ENCODE measurements around the gene ENPP3. TPM values are rescaled to one million over a fixed set of nuclear protein-coding genes. Genes with fewer than 3 reads are reported as not detected.

The ENPP3 gene
- polyA plus RNA-seq, 3 donors: not detected

DNA sequence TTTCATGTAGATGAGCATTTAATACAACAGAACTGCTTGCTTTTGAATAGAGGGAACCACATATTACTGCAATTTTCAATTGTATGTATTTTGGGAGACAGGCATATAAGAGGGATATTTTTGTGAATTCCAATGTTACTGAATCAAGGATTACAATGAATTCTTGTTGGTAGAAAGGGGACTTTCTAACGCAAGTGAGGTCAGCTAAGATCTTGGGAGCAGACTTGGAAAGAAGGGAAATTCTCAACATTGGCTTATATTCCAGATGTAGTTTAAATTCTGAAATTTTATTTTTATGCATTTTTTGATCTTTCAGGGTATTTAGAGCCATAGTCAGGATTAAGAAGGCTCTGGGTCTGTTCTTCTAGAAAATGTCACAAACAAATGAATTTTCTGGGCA lies 117.0 kb downstream of the ENPP3 start:
- Histone ChIP-seq H3K9me3 (replicated peaks in 1 of 2; ENCODE audit: control insufficient read depth in 1 of 2, insufficient read depth in 1 of 2, low read length in 2 of 2) (no peaks in the 10 kb centered on the region), H3K4me3 (replicated peaks in 1 of 3; ENCODE audit: low read depth in 2 of 3, low read length in 3 of 3) (no peak overlapping the region), H2AFZ (ENCODE audit: insufficient read depth, low read depth, low read length, poor library complexity, severe bottlenecking) (no peak overlapping the region), H3K4me2 (replicated peaks; ENCODE audit: extremely low read depth, low read length, poor library complexity, severe bottlenecking) (no peak overlapping the region), H3K4me1 (ENCODE audit: control insufficient read depth in 1 of 2, insufficient read depth in 2 of 2, low read length in 2 of 2) (no peaks in the 10 kb centered on the region), H3K9ac (ENCODE audit: insufficient read depth, low read length, poor library complexity, severe bottlenecking) (no peak overlapping the region), H3K27me3 (ENCODE audit: control insufficient read depth in 2 of 2, insufficient read depth in 2 of 2, low read length in 2 of 2) (no peaks in the 10 kb centered on the region), H3K36me3 (replicated peaks in 1 of 2; ENCODE audit: control insufficient read depth in 1 of 2, insufficient read depth in 2 of 2, low read length in 2 of 2) (no peaks in the 10 kb centered on the region), H4K20me1 (ENCODE audit: insufficient read depth, low read length) (no peaks in the 10 kb centered on the region), H3K79me2 (ENCODE audit: insufficient read depth, low read length) (no peaks in the 10 kb centered on the region), H3K27ac (ENCODE audit: low read depth in 1 of 2, low read length in 2 of 2) (no peak overlapping the region)
- no CpG with 5 or more reads among the region's 1 CpG for WGBS (ENCODE audit: insufficient coverage)
- TF ChIP-seq, protein P1, sequence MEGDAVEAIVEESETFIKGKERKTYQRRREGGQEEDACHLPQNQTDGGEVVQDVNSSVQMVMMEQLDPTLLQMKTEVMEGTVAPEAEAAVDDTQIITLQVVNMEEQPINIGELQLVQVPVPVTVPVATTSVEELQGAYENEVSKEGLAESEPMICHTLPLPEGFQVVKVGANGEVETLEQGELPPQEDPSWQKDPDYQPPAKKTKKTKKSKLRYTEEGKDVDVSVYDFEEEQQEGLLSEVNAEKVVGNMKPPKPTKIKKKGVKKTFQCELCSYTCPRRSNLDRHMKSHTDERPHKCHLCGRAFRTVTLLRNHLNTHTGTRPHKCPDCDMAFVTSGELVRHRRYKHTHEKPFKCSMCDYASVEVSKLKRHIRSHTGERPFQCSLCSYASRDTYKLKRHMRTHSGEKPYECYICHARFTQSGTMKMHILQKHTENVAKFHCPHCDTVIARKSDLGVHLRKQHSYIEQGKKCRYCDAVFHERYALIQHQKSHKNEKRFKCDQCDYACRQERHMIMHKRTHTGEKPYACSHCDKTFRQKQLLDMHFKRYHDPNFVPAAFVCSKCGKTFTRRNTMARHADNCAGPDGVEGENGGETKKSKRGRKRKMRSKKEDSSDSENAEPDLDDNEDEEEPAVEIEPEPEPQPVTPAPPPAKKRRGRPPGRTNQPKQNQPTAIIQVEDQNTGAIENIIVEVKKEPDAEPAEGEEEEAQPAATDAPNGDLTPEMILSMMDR (IDR thresholded peaks at IDR 0.05): no peak
- peaks cover 3 to 11% (median 3%) of the 10 kb centered on the region in 3 donors for H3K27me3 Mint-ChIP-seq (ENCODE audit: low read depth in 3 of 3)
- H3K27ac Mint-ChIP-seq: no peak overlapping the region
- H3K4me3 Mint-ChIP-seq: no peak overlapping the region
- intact Hi-C loops (cut with micrococcal nuclease): no loop called here
- peaks cover 0 to 6% (median 0%) of the 10 kb centered on the region in 7 donors for H3K9me3 Mint-ChIP-seq
- H3K36me3 Mint-ChIP-seq: no peaks in the 10 kb centered on the region
- DNase-seq: no peak
- no peaks in the 10 kb centered on the region for H3K4me1 Mint-ChIP-seq

DNA sequence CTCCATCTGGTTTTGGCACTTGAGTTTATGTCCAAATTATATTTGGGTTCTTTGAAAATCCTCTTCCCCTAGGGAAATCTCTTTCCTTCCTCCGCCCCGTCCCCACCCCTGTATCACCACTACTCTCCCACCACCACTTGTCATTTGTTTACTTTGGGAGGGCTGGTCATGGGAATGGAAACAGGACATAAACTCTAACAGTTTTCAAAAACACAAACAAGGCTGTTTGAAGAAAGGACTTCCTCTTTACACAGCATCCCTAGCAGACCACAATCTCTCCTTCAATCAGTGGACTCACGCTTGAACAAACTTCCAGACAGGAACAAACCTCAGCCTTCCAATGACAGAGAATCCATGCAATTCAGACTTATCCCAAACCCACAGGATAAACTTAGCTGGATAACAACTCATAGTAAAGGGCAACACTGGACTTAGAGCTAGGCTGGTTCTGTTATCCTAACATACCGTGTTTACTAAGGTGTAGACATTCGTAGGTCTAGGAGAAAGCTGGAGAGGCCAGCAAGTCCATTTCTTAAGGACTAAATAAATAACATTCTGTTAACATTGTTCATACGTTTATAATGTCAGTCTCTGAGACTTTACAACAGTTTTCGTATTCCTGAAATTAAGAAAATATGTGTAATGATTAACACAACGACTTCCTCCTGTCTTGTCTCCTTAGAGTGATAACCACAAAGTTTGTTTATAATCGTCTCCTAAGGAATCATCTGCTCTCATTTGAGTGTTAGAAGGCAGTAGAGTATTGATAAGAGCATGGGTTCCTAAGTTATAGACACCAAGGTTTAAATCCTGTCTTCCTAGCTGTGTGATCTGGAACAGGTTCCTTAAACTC lies 117.8 kb downstream of the ENPP3 start:
- no peaks in the 10 kb centered on the region for H4K20me1 ChIP-seq (ENCODE audit: insufficient read depth, low read length)
- peaks cover 0 to 6% (median 0%) of the 10 kb centered on the region in 7 donors for H3K9me3 Mint-ChIP-seq
- H2AFZ ChIP-seq (ENCODE audit: insufficient read depth, low read depth, low read length, poor library complexity, severe bottlenecking): no peak overlapping the region
- no peaks in the 10 kb centered on the region for H3K36me3 ChIP-seq (replicated peaks in 1 of 2; ENCODE audit: control insufficient read depth in 1 of 2, insufficient read depth in 2 of 2, low read length in 2 of 2)
- intact Hi-C loops (cut with micrococcal nuclease): no loop called here
- 0% methylated on average over 1 of the region's 9 CpGs for WGBS (ENCODE audit: insufficient coverage)
- no peaks in the 10 kb centered on the region for H3K79me2 ChIP-seq (ENCODE audit: insufficient read depth, low read length)
- H3K4me2 ChIP-seq (replicated peaks; ENCODE audit: extremely low read depth, low read length, poor library complexity, severe bottlenecking): no peak overlapping the region
- H3K9ac ChIP-seq (ENCODE audit: insufficient read depth, low read length, poor library complexity, severe bottlenecking): no peak overlapping the region
- H3K36me3 Mint-ChIP-seq: no peaks in the 10 kb centered on the region
- H3K27me3 ChIP-seq (ENCODE audit: control insufficient read depth in 2 of 2, insufficient read depth in 2 of 2, low read length in 2 of 2): no peaks in the 10 kb centered on the region
- H3K4me1 Mint-ChIP-seq: no peaks in the 10 kb centered on the region
- H3K4me3 ChIP-seq (replicated peaks in 1 of 3; ENCODE audit: low read depth in 2 of 3, low read length in 3 of 3): no peak overlapping the region
- H3K27ac Mint-ChIP-seq: no peak overlapping the region
- H3K4me3 Mint-ChIP-seq: no peak overlapping the region
- peaks cover 3 to 11% (median 3%) of the 10 kb centered on the region in 3 donors for H3K27me3 Mint-ChIP-seq (ENCODE audit: low read depth in 3 of 3)
- H3K9me3 ChIP-seq (replicated peaks in 1 of 2; ENCODE audit: control insufficient read depth in 1 of 2, insufficient read depth in 1 of 2, low read length in 2 of 2): no peaks in the 10 kb centered on the region
- DNase-seq: no peak
- TF ChIP-seq, protein P1 (IDR thresholded peaks at IDR 0.05): no peak
- no peaks in the 10 kb centered on the region for H3K4me1 ChIP-seq (ENCODE audit: control insufficient read depth in 1 of 2, insufficient read depth in 2 of 2, low read length in 2 of 2)
- no peak overlapping the region for H3K27ac ChIP-seq (ENCODE audit: low read depth in 1 of 2, low read length in 2 of 2)

All from CD14-positive monocyte (primary cell).